ENCODE results near the gene CFAP61.
A peak's percentile ranks its signal among the peaks of the same experiment; 100 is the strongest.

CFAP61 gene

DNA sequence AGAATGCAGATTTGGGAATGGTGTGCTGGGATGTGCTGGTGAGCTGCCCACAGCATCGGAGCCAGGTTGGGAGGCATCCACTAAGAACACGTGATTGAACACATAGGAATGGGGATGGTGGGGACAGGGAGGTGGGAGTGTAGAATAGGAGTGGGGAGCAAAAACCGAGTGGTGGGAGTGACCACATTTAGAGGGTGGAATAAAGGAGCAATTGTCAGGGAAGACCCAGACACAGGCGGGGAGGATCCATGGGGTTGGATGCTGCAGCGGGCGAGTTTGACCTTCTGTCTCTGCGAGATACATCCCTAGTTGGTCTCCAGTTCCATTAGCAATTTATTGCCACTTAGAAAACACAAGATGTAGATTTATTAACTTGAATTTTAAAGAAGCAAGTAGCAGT lies 30.5 kb upstream of the CFAP61 start:
- DNase-seq (ENCODE audit: low read depth), result no peak
- no peak for TF ChIP-seq CTCF (conservative IDR thresholded peaks at IDR 0.05; ENCODE audit: low read depth, low read length)
- H3K4me3 ChIP-seq (ENCODE audit: low read depth, low read length), result no peak overlapping the region

- no peak overlapping the region for H3K4me3 ChIP-seq (ENCODE audit: low read depth, low read length)
- no peak for DNase-seq (ENCODE audit: low read depth)
- no peak for TF ChIP-seq CTCF (conservative IDR thresholded peaks at IDR 0.05; ENCODE audit: low read depth, low read length)
These were observed 29.8 kb upstream of the CFAP61 start for GRCh38 chr20:20022498-20022897.

- TF ChIP-seq CTCF (conservative IDR thresholded peaks at IDR 0.05; ENCODE audit: low read depth, low read length), result no peak
- DNase-seq (ENCODE audit: low read depth), result no peak
These were observed 28.9 kb upstream of the CFAP61 start for GRCh38 chr20:20023395-20023794.

GRCh38 chr20:20024942-20025341 lies 27.4 kb upstream of the CFAP61 start:
- no peak for TF ChIP-seq CTCF (conservative IDR thresholded peaks at IDR 0.05; ENCODE audit: low read depth, low read length)
- no peak overlapping the region for H3K4me3 ChIP-seq (ENCODE audit: low read depth, low read length)
- DNase-seq (ENCODE audit: low read depth), result peak; percentile 39

More at GRCh38 chr20:20023395-20023794, 28.9 kb upstream of the CFAP61 start:
- H3K4me3 ChIP-seq (ENCODE audit: low read depth, low read length), result no peak overlapping the region

- no peak overlapping the region for H3K4me3 ChIP-seq (ENCODE audit: low read depth, low read length)
- DNase-seq (ENCODE audit: low read depth), result no peak
- TF ChIP-seq CTCF (conservative IDR thresholded peaks at IDR 0.05; ENCODE audit: low read depth, low read length), result no peak
These were observed 25.0 kb upstream of the CFAP61 start for GRCh38 chr20:20027284-20027683.

- no peak for TF ChIP-seq CTCF (conservative IDR thresholded peaks at IDR 0.05; ENCODE audit: low read depth, low read length)
- no peak for DNase-seq (ENCODE audit: low read depth)
These were observed 20.5 kb upstream of the CFAP61 start for GRCh38 chr20:20031790-20032189.

DNA sequence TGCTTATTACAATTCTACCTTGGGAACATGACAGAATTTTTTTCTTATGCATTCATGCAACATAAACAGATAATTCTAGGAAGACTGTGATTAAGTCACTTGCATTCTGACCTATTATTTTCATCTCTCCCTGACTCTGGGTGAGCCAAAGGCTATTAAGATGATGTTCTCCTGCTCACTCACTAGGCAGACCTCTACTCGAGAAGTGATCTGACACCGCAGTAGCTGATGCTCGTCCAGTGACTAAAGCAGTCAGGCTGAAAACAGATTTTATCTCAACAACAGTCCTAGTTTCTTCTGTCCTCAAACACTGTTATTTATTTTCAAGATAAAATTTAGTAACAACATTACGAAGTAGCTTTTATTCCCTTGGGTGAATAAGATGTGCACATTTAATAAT lies 17.8 kb upstream of the CFAP61 start:
- no peak overlapping the region for H3K4me3 ChIP-seq (ENCODE audit: low read depth, low read length)
- TF ChIP-seq CTCF (conservative IDR thresholded peaks at IDR 0.05; ENCODE audit: low read depth, low read length), result no peak
- DNase-seq (ENCODE audit: low read depth), result peak; percentile 36

More at GRCh38 chr20:20031790-20032189, 20.5 kb upstream of the CFAP61 start:
- no peak overlapping the region for H3K4me3 ChIP-seq (ENCODE audit: low read depth, low read length)

All from choroid plexus epithelial cell (primary cell).